T-helper 22 cell (primary cell): ENCODE data around the gene AKAP5.
"Not testable (repeated sequence)": the region's sequence is repeated elsewhere in the genome, so short reads cannot be mapped to it uniquely, and the experiment has no call there.

Experiments used
- DNase-seq: peaks from one replicate; pipeline ENCODE4 v3.0.0-alpha.2; 2020; ENCODE audit warnings: low read depth

Gene AKAP5

GRCh38 chr14:64503434-64504309 is 38.4 kb downstream of the AKAP5 start, which contains the start of gene ZBTB25:
TSS of gene ZBTB25 (minus strand) at chr14:64503838. CDS start at chr14:64490533, 13,305 bp downstream.
- DNase-seq, result peak; percentile 100

GRCh38 chr14:64504310-64504896 is 39.1 kb downstream of the AKAP5 start, which contains the start of gene ZBTB1:
TSS of gene ZBTB1 (plus strand) at chr14:64504770. CDS start at chr14:64521505, 16,735 bp downstream.
- peak; percentile 80 for DNase-seq

- DNase-seq, result peak; percentile 74
Observed at GRCh38 chr14:64504897-64505794, 39.8 kb downstream of the AKAP5 start.

GRCh38 chr14:64506721-64507120 is 41.4 kb downstream of the AKAP5 start:
- no peak for DNase-seq

GRCh38 chr14:64507376-64508156 is 42.3 kb downstream of the AKAP5 start:
- no peak for DNase-seq

GRCh38 chr14:64508215-64508776 is 43.0 kb downstream of the AKAP5 start:
- no peak for DNase-seq

- no peak for DNase-seq
Observed at GRCh38 chr14:64509036-64509435, 43.7 kb downstream of the AKAP5 start.

GRCh38 chr14:64510825-64511671 is 45.7 kb downstream of the AKAP5 start:
- DNase-seq, result peak; percentile 40

GRCh38 chr14:64513271-64513670 is 48.0 kb downstream of the AKAP5 start:
- DNase-seq, result no peak

GRCh38 chr14:64515053-64515452 is 49.8 kb downstream of the AKAP5 start:
- no peak for DNase-seq

- DNase-seq, result no peak
Observed at GRCh38 chr14:64516969-64517368, 51.7 kb downstream of the AKAP5 start.

GRCh38 chr14:64517667-64518066 is 52.4 kb downstream of the AKAP5 start:
- not testable (repeated sequence) for DNase-seq

GRCh38 chr14:64518229-64518628 is 52.9 kb downstream of the AKAP5 start:
- DNase-seq, result no peak

- DNase-seq, result no peak
Observed at GRCh38 chr14:64520699-64521098, 55.4 kb downstream of the AKAP5 start.

GRCh38 chr14:64522591-64523355 is 57.5 kb downstream of the AKAP5 start:
- DNase-seq, result no peak
